Measurements from ENCODE around the gene DECR2.

Gene DECR2

DNA sequence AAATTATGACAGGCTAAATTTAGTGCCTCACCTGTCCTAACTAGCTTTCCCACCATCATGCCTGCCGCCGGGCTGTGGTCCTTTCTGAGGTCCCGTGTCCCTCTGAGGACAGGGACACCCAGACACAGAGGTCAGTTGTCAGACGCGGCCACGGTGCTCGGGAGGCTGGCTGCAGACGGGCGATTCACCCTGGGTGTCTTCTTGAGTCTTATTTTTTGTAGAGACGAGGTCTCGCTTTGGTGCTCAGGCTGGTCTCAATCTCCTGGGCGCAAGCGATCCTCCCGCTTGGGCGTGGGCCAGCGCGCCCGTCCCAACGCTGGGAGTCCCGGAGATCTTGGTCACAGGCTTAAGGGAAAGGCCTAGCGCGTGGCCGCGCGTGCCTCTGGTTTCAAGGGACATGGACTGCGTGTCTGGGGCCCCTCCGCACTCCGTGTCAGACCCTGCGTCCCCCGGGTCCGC is 23.0 kb downstream of the DECR2 start:
- Histone ChIP-seq H3F3A (ENCODE audit: insufficient read depth) (0 out of 2 replicates have a peak, but pooled peaks cover 8% of the 10 kb centered on the region), H3K4me3 (ENCODE audit: insufficient read depth, low read length, poor library complexity, severe bottlenecking) (peak overlapping the region; percentile 42), H3K27me3 (ENCODE audit: low read length) (no peaks in the 10 kb centered on the region), H3K36me3 (ENCODE audit: low read length) (no peaks in the 10 kb centered on the region), H3K9me3 (ENCODE audit: insufficient read depth, low read length) (no peaks in the 10 kb centered on the region), H2AFZ (ENCODE audit: low read depth, low read length, severe bottlenecking) (peak overlapping the region; percentile 84), H3K27ac (ENCODE audit: low read depth, low read length) (no peak overlapping the region), H3K9ac (ENCODE audit: low read length) (peak overlapping the region; percentile 57), H3K9me2 (replicated peaks; ENCODE audit: insufficient read depth, low read length) (no peaks in the 10 kb centered on the region), H4K20me1 (ENCODE audit: low read depth, low read length) (peaks cover 3% of the 10 kb centered on the region; the same call in 1 of the 2 replicates), H3K79me2 (ENCODE audit: insufficient read depth, low read length) (peaks cover 14% of the 10 kb centered on the region), H3K4me2 (ENCODE audit: low read depth, low read length, poor library complexity, severe bottlenecking) (peak overlapping the region; percentile 57)
- TF ChIP-seq EZH2phosphoT487 (conservative IDR thresholded peaks at IDR 0.05; ENCODE audit: low read length) (no peak), CTCF (IDR thresholded peaks at IDR 0.05; ENCODE audit: insufficient read depth, low read length, poor library complexity, severe bottlenecking) (no peak)

DNA sequence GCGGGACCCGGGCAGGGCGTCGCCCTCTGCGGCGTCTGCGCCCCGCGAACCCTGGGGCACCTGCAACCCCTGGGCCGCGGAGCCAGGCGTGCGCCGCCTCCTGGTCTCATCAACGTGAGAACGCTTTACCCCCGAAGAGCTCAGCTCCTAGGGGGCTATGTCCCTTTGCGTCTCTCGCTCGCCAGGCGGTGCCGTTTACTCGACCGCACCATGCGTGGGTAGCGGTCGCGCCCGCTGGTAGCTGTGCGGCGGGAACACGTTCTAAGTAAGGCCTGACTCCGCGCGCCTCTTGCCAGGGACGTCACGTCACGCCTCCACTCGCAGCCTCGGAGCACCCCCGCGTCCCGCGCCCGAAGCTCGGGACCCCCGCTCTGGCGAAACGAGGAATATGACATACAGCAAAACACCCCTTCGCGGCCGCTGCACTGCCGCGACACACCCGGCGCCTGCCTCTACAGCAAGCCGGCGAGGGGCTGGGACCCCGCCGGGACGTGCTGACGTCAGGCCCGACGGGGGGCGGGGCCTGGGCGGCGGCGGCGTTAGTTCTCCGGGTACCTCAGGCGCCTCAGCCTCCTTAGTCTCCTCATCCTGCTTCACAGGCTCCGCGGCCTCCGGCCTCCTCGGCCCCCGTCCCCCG is 23.5 kb downstream of the DECR2 start, which contains the start of gene RAB11FIP3:
Gene RAB11FIP3 (plus strand): TSS at position 568 of the 637 bp plus-strand sequence. CDS start 358 bp downstream, outside the sequence.
- Histone ChIP-seq H3K9me2 (replicated peaks; ENCODE audit: insufficient read depth, low read length) (no peaks in the 10 kb centered on the region), H3K36me3 (ENCODE audit: low read length) (no peaks in the 10 kb centered on the region), H3K4me3 (ENCODE audit: insufficient read depth, low read length, poor library complexity, severe bottlenecking) (peak within 1 kb of the TSS; percentile 60), H4K20me1 (ENCODE audit: low read depth, low read length) (peaks cover 3% of the 10 kb centered on the region; the same call in 1 of the 2 replicates), H3F3A (ENCODE audit: insufficient read depth) (0 out of 2 replicates have a peak, but pooled peaks cover 8% of the 10 kb centered on the region), H3K79me2 (ENCODE audit: insufficient read depth, low read length) (peaks cover 14% of the 10 kb centered on the region), H2AFZ (ENCODE audit: low read depth, low read length, severe bottlenecking) (peak within 1 kb of the TSS; percentile 84), H3K4me2 (ENCODE audit: low read depth, low read length, poor library complexity, severe bottlenecking) (peak within 1 kb of the TSS; percentile 65), H3K9me3 (ENCODE audit: insufficient read depth, low read length) (no peaks in the 10 kb centered on the region), H3K27me3 (ENCODE audit: low read length) (no peaks in the 10 kb centered on the region), H3K27ac (ENCODE audit: low read depth, low read length) (peak within 1 kb of the TSS; percentile 43; the same call in 1 of the 2 replicates), H3K9ac (ENCODE audit: low read length) (peak within 1 kb of the TSS; percentile 68)
- peak; percentile 13 for TF ChIP-seq CTCF (IDR thresholded peaks at IDR 0.05; ENCODE audit: insufficient read depth, low read length, poor library complexity, severe bottlenecking)
- TF ChIP-seq EZH2phosphoT487 (conservative IDR thresholded peaks at IDR 0.05; ENCODE audit: low read length), result no peak

DNA sequence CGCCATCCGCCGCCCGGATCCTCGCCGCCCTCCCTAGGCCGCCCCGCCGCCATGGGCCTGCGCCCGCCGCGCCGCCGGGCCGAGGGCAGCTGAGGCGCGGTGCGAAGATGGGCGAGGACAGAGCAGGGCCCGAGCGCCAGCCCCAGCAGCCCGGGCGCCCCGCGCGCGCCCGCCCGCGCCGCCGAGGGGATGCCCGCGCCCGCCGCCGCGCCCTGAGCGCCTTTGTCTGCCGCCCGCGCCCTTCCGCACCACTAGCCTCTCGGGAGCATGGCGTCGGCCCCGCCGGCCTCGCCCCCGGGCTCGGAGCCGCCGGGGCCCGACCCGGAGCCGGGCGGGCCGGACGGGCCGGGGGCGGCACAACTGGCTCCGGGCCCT is 24.0 kb downstream of the DECR2 start:
- Histone ChIP-seq H2AFZ (ENCODE audit: low read depth, low read length, severe bottlenecking) (no peak overlapping the region), H3K27ac (ENCODE audit: low read depth, low read length) (peak overlapping the region; percentile 43; the same call in 1 of the 2 replicates), H4K20me1 (ENCODE audit: low read depth, low read length) (peaks cover 3% of the 10 kb centered on the region; the same call in 1 of the 2 replicates), H3K4me3 (ENCODE audit: insufficient read depth, low read length, poor library complexity, severe bottlenecking) (peak overlapping the region; percentile 60), H3K9ac (ENCODE audit: low read length) (peak overlapping the region; percentile 57), H3K9me3 (ENCODE audit: insufficient read depth, low read length) (no peaks in the 10 kb centered on the region), H3K4me2 (ENCODE audit: low read depth, low read length, poor library complexity, severe bottlenecking) (peak overlapping the region; percentile 57), H3K36me3 (ENCODE audit: low read length) (no peaks in the 10 kb centered on the region), H3K79me2 (ENCODE audit: insufficient read depth, low read length) (peaks cover 16% of the 10 kb centered on the region), H3F3A (ENCODE audit: insufficient read depth) (0 out of 2 replicates have a peak, but pooled peaks cover 8% of the 10 kb centered on the region), H3K9me2 (replicated peaks; ENCODE audit: insufficient read depth, low read length) (no peaks in the 10 kb centered on the region), H3K27me3 (ENCODE audit: low read length) (no peaks in the 10 kb centered on the region)
- TF ChIP-seq CTCF (IDR thresholded peaks at IDR 0.05; ENCODE audit: insufficient read depth, low read length, poor library complexity, severe bottlenecking), result no peak
- no peak for TF ChIP-seq EZH2phosphoT487 (conservative IDR thresholded peaks at IDR 0.05; ENCODE audit: low read length)

All from SU-DHL-6 (cell line).